ENCODE results near the gene SLC35C1.

The SLC35C1 gene

GRCh38 chr11:45804761-45805304, at the start of gene SLC35C1:
TSS of gene SLC35C1 (plus strand) at chr11:45805149. CDS start at chr11:45805802, 653 bp downstream.
- TF ChIP-seq ZFX (IDR thresholded peaks at IDR 0.05), result no peak
- TF ChIP-seq, protein P1, sequence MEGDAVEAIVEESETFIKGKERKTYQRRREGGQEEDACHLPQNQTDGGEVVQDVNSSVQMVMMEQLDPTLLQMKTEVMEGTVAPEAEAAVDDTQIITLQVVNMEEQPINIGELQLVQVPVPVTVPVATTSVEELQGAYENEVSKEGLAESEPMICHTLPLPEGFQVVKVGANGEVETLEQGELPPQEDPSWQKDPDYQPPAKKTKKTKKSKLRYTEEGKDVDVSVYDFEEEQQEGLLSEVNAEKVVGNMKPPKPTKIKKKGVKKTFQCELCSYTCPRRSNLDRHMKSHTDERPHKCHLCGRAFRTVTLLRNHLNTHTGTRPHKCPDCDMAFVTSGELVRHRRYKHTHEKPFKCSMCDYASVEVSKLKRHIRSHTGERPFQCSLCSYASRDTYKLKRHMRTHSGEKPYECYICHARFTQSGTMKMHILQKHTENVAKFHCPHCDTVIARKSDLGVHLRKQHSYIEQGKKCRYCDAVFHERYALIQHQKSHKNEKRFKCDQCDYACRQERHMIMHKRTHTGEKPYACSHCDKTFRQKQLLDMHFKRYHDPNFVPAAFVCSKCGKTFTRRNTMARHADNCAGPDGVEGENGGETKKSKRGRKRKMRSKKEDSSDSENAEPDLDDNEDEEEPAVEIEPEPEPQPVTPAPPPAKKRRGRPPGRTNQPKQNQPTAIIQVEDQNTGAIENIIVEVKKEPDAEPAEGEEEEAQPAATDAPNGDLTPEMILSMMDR (conservative IDR thresholded peaks at IDR 0.05), result no peak
- peak within 1 kb of the TSS; percentile 69 for H3K27ac ChIP-seq

DNA sequence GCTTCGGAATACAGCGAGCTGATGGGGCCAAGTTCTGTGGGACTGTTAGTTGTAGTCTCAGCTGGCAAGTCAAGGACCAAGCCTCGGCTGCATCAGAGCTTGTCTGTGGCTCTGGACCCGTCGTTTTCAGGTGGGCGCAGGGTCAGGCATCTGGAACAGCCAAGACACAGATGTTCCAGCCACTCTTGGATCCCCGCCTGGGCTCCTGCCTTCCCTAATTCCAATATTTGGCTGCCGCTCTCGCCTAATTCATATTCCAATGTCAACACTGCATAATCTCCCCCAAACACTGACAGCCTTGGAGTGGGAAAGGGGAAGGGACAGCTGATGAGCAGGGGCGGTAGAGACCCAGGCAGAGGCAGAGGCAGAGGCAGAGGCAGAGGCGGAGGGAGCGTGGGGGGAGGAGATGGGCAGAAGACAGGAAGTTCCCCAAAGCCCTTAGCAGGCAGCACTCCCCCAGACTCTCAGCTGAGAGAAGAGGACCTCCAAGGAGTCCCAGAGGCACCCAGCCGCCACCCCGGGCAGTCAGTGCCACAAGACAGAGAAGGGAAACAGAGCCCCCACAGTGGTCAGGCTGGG, 49.6 kb upstream of the SLC35C1 start:
- TF ChIP-seq, protein P1 (conservative IDR thresholded peaks at IDR 0.05), result no peak
- no peak for TF ChIP-seq ZFX (IDR thresholded peaks at IDR 0.05)
- no peak overlapping the region for H3K27ac ChIP-seq

- H3K27ac ChIP-seq, result no peak overlapping the region
- TF ChIP-seq ZFX (IDR thresholded peaks at IDR 0.05), result no peak
- TF ChIP-seq, protein P1 (conservative IDR thresholded peaks at IDR 0.05), result no peak
These were observed 48.5 kb upstream of the SLC35C1 start for GRCh38 chr11:45756384-45757010.

- TF ChIP-seq, protein P1 (conservative IDR thresholded peaks at IDR 0.05), result no peak
- TF ChIP-seq ZFX (IDR thresholded peaks at IDR 0.05), result no peak
- no peak overlapping the region for H3K27ac ChIP-seq
These were observed 47.3 kb upstream of the SLC35C1 start for GRCh38 chr11:45757672-45758071.

DNA sequence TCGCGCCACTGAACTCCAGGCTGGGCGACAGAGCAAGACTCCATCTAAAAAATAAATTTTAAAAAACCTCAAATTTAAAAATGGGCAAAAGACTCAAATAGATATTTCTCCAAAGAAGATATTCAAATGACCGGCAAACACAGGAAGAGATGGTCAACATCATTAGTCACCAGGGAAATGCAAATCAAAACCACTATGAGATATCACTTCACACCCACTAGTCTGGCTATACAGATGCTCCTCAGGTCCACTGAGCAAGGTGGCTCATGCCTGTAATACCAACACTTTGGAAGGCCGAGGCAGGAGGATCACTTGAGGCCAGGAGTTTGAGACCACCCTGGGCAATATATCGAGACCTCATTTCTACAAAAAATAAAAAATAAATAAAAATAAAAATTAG, 43.3 kb upstream of the SLC35C1 start:
- TF ChIP-seq ZFX (IDR thresholded peaks at IDR 0.05), result no peak
- TF ChIP-seq, protein P1 (conservative IDR thresholded peaks at IDR 0.05), result no peak

DNA sequence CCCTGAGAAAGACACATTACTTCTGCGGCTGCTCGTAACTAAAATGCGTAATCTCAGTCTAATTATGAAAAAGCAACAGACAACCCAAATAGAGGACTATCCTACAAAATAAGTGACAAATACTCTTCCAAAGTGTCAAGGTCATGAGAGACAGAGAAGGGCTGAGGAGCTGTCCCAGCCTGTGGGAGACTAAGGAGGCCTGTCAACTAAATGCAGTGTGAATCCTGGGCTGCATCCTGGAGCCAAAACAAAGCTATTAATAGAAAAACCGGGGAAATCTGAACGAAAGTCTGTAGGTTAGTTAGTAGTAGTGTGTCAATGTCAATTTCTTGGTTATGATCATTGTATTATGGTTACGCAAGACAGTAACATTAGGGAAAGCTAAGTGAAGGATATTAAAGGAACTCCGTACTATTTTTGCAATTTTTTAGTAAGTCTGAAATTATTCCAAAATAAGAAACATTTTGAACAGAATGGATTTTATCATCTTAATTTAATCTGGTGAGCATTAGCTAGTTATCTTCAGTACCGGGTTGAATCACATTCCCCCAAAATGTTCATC, 39.8 kb upstream of the SLC35C1 start:
- no peak for TF ChIP-seq ZFX (IDR thresholded peaks at IDR 0.05)
- TF ChIP-seq, protein P1 (conservative IDR thresholded peaks at IDR 0.05), result no peak
- no peak overlapping the region for H3K27ac ChIP-seq

More for the DNA sequence above, 43.3 kb upstream of the SLC35C1 start:
- H3K27ac ChIP-seq, result no peak overlapping the region

GRCh38 chr11:45765836-45766235, 39.1 kb upstream of the SLC35C1 start:
- TF ChIP-seq, protein P1 (conservative IDR thresholded peaks at IDR 0.05), result no peak
- TF ChIP-seq ZFX (IDR thresholded peaks at IDR 0.05), result no peak
- no peak overlapping the region for H3K27ac ChIP-seq

Data from C4-2B (cell line).